Liver (tissue), 9 donors: ENCODE results near the gene PSMG4. TPM values are rescaled to one million over a fixed set of nuclear protein-coding genes. Genes with fewer than 3 reads are reported as not detected.

ENCODE experiments used
- DNase-seq: peaks from one replicate; pipeline ENCODE4 v3.0.0-alpha.2; 2017; ENCODE audit warnings: low spot score
- H3K27ac ChIP-seq, 2 donors: one replicate each; pipeline ENCODE4 v1.7.0; 2013; ENCODE audit warnings: inconsistent platforms in 2 of 2, low read length in 2 of 2, control low read depth in 1 of 2, low read depth in 1 of 2, mild to moderate bottlenecking in 1 of 2
- H3K27me3 ChIP-seq, 4 donors: one replicate each; pipeline versions ENCODE4 v1.6.1 to v1.7.0; 2013; ENCODE audit warnings: low read length in 3 of 4, inconsistent platforms in 1 of 4, mild to moderate bottlenecking in 1 of 4, moderate library complexity in 1 of 4; ENCODE audit not compliant: control insufficient read depth in 4 of 4, insufficient read depth in 4 of 4
- H3K36me3 ChIP-seq, 4 donors: one replicate each; pipeline versions ENCODE4 v1.6.1 to v1.7.0; 2013; ENCODE audit warnings: low read length in 3 of 4, mild to moderate bottlenecking in 3 of 4, low read depth in 1 of 4, moderate library complexity in 1 of 4; ENCODE audit not compliant: control insufficient read depth in 4 of 4, insufficient read depth in 3 of 4
- H3K4me1 ChIP-seq, 4 donors: one replicate each; pipeline versions ENCODE4 v1.6.1 to v1.7.0; 2013; ENCODE audit warnings: low read length in 3 of 4, mild to moderate bottlenecking in 3 of 4, moderate library complexity in 1 of 4; ENCODE audit not compliant: control insufficient read depth in 4 of 4, insufficient read depth in 4 of 4
- H3K4me3 ChIP-seq, 3 donors: one replicate each; pipeline versions ENCODE4 v1.6.1 to v1.7.0; 2013; ENCODE audit warnings: low read length in 3 of 3, control low read depth in 1 of 3, low read depth in 1 of 3, mild to moderate bottlenecking in 1 of 3
- H3K9ac ChIP-seq, 2 donors: one replicate each; pipeline ENCODE4 v1.7.0; 2013; ENCODE audit warnings: low read length in 2 of 2, mild to moderate bottlenecking in 2 of 2, moderate library complexity in 2 of 2, control low read depth in 1 of 2, low read depth in 1 of 2
- H3K9me3 ChIP-seq, 4 donors: one replicate each; pipeline versions ENCODE4 v1.6.1 to v1.7.0; 2013; ENCODE audit warnings: low read length in 3 of 4; ENCODE audit not compliant: control insufficient read depth in 4 of 4
- EGR1 ChIP-seq, 2 donors: IDR thresholded peaks; 2 replicates each; pipeline ENCODE4 v1.6.1; 2016 to 2018; ENCODE audit warnings: antibody characterized with exemption in 2 of 2, low read depth in 2 of 2
- FOXA1 ChIP-seq: IDR thresholded peaks from 2 replicates; pipeline ENCODE4 v1.6.1; 2016; ENCODE audit warnings: antibody characterized with exemption
- FOXA2 ChIP-seq: IDR thresholded peaks from 2 replicates; pipeline ENCODE4 v1.6.1; 2016; ENCODE audit warnings: antibody characterized with exemption
- GABPA ChIP-seq, 2 donors: IDR thresholded peaks in 1 of 2; conservative IDR thresholded peaks in 1 of 2; 2 replicates each; pipeline ENCODE4 v1.6.1; 2016; ENCODE audit warnings: antibody characterized with exemption in 2 of 2, mild to moderate bottlenecking in 1 of 2, moderate library complexity in 1 of 2
- HNF4A ChIP-seq, 2 donors: conservative IDR thresholded peaks; 2 replicates each; pipeline ENCODE4 v1.6.1; 2016; ENCODE audit warnings: antibody characterized with exemption in 2 of 2, mild to moderate bottlenecking in 2 of 2
- HNF4G ChIP-seq: IDR thresholded peaks from 2 replicates; pipeline ENCODE4 v1.6.1; 2016; ENCODE audit warnings: antibody characterized with exemption
- JUND ChIP-seq, 2 donors: IDR thresholded peaks; 2 replicates each; pipeline ENCODE4 v1.6.1; 2016; ENCODE audit warnings: antibody characterized with exemption in 2 of 2
- NR2F2 ChIP-seq: IDR thresholded peaks from 2 replicates; pipeline ENCODE4 v1.6.1; 2016; ENCODE audit warnings: antibody characterized with exemption
- RAD21 ChIP-seq, 2 donors: IDR thresholded peaks; 2 replicates each; pipeline ENCODE4 v1.6.1; 2016; ENCODE audit warnings: antibody characterized with exemption in 2 of 2, mild to moderate bottlenecking in 2 of 2
- RXRA ChIP-seq, 2 donors: IDR thresholded peaks; 2 replicates each; pipeline ENCODE4 v1.6.1; 2017 to 2018; ENCODE audit warnings: antibody characterized with exemption in 2 of 2, mild to moderate bottlenecking in 1 of 2
- SP1 ChIP-seq: IDR thresholded peaks from 2 replicates; pipeline ENCODE4 v1.6.1; 2018; ENCODE audit warnings: antibody characterized with exemption, mild to moderate bottlenecking
- TAF1 ChIP-seq: conservative IDR thresholded peaks from 2 replicates; pipeline ENCODE4 v1.6.1; 2016; ENCODE audit warnings: antibody characterized with exemption, mild to moderate bottlenecking
- YY1 ChIP-seq: IDR thresholded peaks from 2 replicates; pipeline ENCODE4 v1.6.1; 2016; ENCODE audit warnings: antibody characterized with exemption, mild to moderate bottlenecking
- WGBS: extraction: QIAGEN DNeasy Blood & Tissue Kit; methylation state at CpG from one replicate; pipeline ENCODE4 v1.1.7; 2013; 5-methylcytosine and 5-hydroxymethylcytosine counted together
- polyA plus RNA-seq, 2 donors: library from polyadenylated mRNA; stranded (reverse) in 1 of 2; unstranded in 1 of 2; fragments of 200-250 nt in 1 of 2; fragments of >200 nt in 1 of 2; fragmentation: Nextera tagmentation in 1 of 2; extraction: Ambion mirVana in 1 of 2; gene quantifications; one replicate each; pipeline versions ENCODE4 v1.2.1 to v1.2.3, GENCODE V29; 2013 to 2015
- total RNA-seq, 2 donors: library from RNA; depleted of rRNA; stranded (reverse); fragments of >200 nt; gene quantifications; one replicate each; pipeline ENCODE4 v1.2.3, GENCODE V29; 2014
- TF ChIP-seq, protein P1 (sequence below): IDR thresholded peaks from 2 replicates; pipeline ENCODE4 v1.6.1; 2016; ENCODE audit warnings: antibody characterized with exemption
- TF ChIP-seq, protein P2 (sequence below): fragments of 150-350 bp; IDR thresholded peaks from 2 replicates; pipeline ENCODE4 v1.5.1; 2017; ENCODE audit warnings: improper control_type of control experiment, low read depth, low read length; ENCODE audit not compliant: missing input control
- TF ChIP-seq, protein P3 (sequence below): IDR thresholded peaks from 2 replicates; pipeline ENCODE4 v1.6.1; 2016; ENCODE audit warnings: antibody characterized with exemption
- TF ChIP-seq, protein P4 (sequence below): IDR thresholded peaks from 2 replicates; pipeline ENCODE4 v1.6.1; 2016; ENCODE audit warnings: antibody characterized with exemption
- donor health status: healthy.
- donor health status: healthy.
- donor health status: healthy.
- donor health status: healthy.
- donor health status: healthy.

PSMG4 gene
- total and polyA plus RNA-seq, 4 donors, result 10.7 to 28.5 (median 15.1) TPM

DNA sequence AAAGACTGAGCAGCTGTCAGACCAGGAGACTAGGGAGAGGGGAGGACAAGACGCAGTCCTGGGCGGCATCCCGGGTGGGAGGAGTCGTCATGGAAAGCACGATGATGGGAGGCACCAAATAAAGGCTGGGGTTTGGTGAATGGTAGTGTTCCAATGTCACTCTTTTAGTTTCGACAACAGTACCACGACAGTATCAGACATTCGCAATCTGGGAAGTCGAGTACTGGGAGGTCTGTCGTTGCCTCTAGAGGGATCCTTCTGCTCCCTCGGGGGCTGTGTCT is 32.1 kb downstream of the PSMG4 start (continued):
- TF ChIP-seq SP1 (no peak), GABPA (IDR thresholded peaks at IDR 0.05 in 1 of 2, conservative IDR thresholded peaks at IDR 0.05 in 1 of 2) (no peak), RAD21 (IDR thresholded peaks at IDR 0.05) (no peak)

DNA sequence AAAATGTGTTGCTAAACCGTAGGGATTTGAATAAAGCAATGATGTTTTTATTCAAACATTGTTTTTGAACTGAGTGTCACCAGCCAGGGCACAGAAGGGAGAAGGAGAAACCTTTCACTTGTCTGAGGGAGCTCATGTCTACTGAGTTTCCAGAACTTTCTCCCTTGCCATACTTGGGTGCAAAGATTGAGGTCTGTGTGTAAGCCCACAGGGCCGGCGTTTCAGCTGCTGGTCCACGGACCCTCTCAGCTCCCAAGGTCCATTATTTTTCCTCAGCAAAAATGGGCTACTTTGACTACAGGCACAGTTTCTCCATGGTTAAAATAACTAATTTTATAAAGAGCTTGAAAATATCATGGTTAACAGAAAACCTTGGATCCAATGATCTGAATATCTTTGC is 32.6 kb downstream of the PSMG4 start:
- TF ChIP-seq, protein P1, sequence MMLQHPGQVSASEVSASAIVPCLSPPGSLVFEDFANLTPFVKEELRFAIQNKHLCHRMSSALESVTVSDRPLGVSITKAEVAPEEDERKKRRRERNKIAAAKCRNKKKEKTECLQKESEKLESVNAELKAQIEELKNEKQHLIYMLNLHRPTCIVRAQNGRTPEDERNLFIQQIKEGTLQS, result no peak
- TF ChIP-seq FOXA1, result no peak
- TF ChIP-seq, protein P2, sequence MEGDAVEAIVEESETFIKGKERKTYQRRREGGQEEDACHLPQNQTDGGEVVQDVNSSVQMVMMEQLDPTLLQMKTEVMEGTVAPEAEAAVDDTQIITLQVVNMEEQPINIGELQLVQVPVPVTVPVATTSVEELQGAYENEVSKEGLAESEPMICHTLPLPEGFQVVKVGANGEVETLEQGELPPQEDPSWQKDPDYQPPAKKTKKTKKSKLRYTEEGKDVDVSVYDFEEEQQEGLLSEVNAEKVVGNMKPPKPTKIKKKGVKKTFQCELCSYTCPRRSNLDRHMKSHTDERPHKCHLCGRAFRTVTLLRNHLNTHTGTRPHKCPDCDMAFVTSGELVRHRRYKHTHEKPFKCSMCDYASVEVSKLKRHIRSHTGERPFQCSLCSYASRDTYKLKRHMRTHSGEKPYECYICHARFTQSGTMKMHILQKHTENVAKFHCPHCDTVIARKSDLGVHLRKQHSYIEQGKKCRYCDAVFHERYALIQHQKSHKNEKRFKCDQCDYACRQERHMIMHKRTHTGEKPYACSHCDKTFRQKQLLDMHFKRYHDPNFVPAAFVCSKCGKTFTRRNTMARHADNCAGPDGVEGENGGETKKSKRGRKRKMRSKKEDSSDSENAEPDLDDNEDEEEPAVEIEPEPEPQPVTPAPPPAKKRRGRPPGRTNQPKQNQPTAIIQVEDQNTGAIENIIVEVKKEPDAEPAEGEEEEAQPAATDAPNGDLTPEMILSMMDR, result no peak
- TF ChIP-seq NR2F2, result no peak
- TF ChIP-seq HNF4A (conservative IDR thresholded peaks at IDR 0.05), result no peak
- TF ChIP-seq, protein P3, sequence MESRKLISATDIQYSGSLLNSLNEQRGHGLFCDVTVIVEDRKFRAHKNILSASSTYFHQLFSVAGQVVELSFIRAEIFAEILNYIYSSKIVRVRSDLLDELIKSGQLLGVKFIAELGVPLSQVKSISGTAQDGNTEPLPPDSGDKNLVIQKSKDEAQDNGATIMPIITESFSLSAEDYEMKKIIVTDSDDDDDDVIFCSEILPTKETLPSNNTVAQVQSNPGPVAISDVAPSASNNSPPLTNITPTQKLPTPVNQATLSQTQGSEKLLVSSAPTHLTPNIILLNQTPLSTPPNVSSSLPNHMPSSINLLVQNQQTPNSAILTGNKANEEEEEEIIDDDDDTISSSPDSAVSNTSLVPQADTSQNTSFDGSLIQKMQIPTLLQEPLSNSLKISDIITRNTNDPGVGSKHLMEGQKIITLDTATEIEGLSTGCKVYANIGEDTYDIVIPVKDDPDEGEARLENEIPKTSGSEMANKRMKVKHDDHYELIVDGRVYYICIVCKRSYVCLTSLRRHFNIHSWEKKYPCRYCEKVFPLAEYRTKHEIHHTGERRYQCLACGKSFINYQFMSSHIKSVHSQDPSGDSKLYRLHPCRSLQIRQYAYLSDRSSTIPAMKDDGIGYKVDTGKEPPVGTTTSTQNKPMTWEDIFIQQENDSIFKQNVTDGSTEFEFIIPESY, result no peak
- TF ChIP-seq TAF1, result no peak
- no peak for TF ChIP-seq RXRA (IDR thresholded peaks at IDR 0.05)
- TF ChIP-seq EGR1 (IDR thresholded peaks at IDR 0.05; ENCODE audit: low read depth in 2 of 2), result no peak
- no peak for TF ChIP-seq SP1
- no peak for TF ChIP-seq FOXA2
- TF ChIP-seq YY1, result no peak
- no peak for TF ChIP-seq JUND (IDR thresholded peaks at IDR 0.05)
- TF ChIP-seq, protein P4, sequence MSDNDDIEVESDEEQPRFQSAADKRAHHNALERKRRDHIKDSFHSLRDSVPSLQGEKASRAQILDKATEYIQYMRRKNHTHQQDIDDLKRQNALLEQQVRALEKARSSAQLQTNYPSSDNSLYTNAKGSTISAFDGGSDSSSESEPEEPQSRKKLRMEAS, result no peak
- TF ChIP-seq RAD21 (IDR thresholded peaks at IDR 0.05), result no peak
- no peak for TF ChIP-seq HNF4G
- peaks cover 0 to 20% (median 15%) of the 10 kb centered on the region in 4 donors for H3K36me3 ChIP-seq
- H3K27ac ChIP-seq, result no peak overlapping the region
- H3K9me3 ChIP-seq, result no peaks in the 10 kb centered on the region
- WGBS, result 94% methylated on average over 4 of the region's 4 CpGs
- peaks cover 2 to 8% (median 7%) of the 10 kb centered on the region in 4 donors for H3K4me1 ChIP-seq
- H3K4me3 ChIP-seq, result no peak overlapping the region
- no peak overlapping the region for H3K9ac ChIP-seq
- DNase-seq, result no peak
- H3K27me3 ChIP-seq, result no peaks in the 10 kb centered on the region

DNA sequence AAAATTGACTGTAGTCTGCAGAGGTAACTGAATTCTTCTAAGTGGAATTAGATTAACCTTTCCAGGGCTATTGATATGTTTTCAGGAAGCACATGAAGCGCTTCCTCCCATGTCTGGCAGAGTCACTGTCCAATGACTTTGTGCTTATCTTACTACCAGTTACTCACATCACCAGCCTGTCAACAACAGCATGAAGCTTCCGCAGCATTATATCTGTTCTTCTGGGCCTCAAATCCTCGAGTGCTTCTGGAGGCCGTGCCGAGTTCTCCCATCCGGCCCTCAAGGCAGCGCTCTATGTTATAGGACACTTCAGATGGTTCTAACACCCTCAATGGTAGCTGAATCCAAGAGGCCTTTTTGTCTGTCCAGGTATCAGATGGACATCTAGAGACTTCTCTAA is 33.2 kb downstream of the PSMG4 start:
- H3K9me3 ChIP-seq, result no peaks in the 10 kb centered on the region
- peaks cover 2 to 14% (median 9%) of the 10 kb centered on the region in 4 donors for H3K4me1 ChIP-seq
- no peaks in the 10 kb centered on the region for H3K27me3 ChIP-seq
- WGBS, result 89% methylated on average over 7 of the region's 7 CpGs
- DNase-seq, result no peak
- TF ChIP-seq RXRA (IDR thresholded peaks at IDR 0.05), result no peak
- TF ChIP-seq, protein P4, result no peak
- TF ChIP-seq FOXA2, result no peak
- TF ChIP-seq, protein P3, result no peak
- H3K36me3 ChIP-seq, result peaks cover 0 to 16% (median 12%) of the 10 kb centered on the region in 4 donors
- H3K9ac ChIP-seq, result no peak overlapping the region
- H3K27ac ChIP-seq, result no peak overlapping the region
- no peak overlapping the region for H3K4me3 ChIP-seq
